ENCODE data around the gene TNFRSF13B.

DNA sequence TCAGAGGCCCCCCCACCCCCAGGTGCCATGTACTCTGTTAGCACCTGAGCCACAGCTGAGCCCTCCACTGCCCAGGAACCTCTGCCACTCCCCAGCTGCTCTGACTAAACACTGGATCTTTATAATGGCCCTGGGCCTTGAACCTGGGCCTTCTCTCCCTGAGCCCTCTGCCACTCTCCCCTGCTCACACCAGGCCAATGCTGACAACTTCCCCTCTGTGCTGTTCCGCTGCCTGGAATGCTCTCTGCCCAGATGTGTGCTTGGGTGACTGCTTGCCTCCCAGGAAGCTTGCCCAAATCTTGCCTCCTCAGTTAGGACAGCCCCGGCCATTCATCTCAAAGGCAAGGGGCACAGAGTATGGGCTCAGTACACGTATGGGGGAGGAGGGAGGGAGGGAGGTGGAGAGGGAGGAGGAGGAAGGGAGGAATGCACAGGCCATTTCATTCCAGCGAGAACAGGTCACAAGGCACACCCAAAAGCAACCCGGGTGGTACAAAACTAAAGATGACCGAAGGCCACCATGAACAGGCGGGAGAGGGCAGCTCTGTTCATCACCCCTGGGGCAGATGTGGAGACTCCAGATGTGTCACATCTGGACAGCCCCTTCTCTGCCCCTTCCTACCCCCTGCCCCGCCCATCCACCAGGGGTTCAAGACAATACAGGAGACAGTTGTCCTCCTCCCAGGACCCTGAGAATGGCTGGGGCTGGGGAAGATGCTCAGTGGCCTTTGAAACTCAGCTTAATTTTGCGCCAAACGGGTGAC is 15.3 kb upstream of the TNFRSF13B start:
- TF ChIP-seq EZH2phosphoT487 (conservative IDR thresholded peaks at IDR 0.05; ENCODE audit: low read length) = no peak
- TF ChIP-seq, protein P1, sequence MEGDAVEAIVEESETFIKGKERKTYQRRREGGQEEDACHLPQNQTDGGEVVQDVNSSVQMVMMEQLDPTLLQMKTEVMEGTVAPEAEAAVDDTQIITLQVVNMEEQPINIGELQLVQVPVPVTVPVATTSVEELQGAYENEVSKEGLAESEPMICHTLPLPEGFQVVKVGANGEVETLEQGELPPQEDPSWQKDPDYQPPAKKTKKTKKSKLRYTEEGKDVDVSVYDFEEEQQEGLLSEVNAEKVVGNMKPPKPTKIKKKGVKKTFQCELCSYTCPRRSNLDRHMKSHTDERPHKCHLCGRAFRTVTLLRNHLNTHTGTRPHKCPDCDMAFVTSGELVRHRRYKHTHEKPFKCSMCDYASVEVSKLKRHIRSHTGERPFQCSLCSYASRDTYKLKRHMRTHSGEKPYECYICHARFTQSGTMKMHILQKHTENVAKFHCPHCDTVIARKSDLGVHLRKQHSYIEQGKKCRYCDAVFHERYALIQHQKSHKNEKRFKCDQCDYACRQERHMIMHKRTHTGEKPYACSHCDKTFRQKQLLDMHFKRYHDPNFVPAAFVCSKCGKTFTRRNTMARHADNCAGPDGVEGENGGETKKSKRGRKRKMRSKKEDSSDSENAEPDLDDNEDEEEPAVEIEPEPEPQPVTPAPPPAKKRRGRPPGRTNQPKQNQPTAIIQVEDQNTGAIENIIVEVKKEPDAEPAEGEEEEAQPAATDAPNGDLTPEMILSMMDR (IDR thresholded peaks at IDR 0.05; ENCODE audit: insufficient read depth, low read length, poor library complexity, severe bottlenecking) = no peak

All from SU-DHL-6 (cell line).